LHCN-M2 (cell line): Measurements from ENCODE around the gene PPIL4. TPM values are rescaled to one million over a fixed set of nuclear protein-coding genes. Genes with fewer than 3 reads are reported as not detected.
"Not testable (repeated sequence)": the region's sequence is repeated elsewhere in the genome, so short reads cannot be mapped to it uniquely, and the experiment has no call there.

Experiments
- DNase-seq: peaks from one replicate; pipeline ENCODE4 v3.0.0-alpha.2; 2012; ENCODE audit warnings: low read depth
- total RNA-seq: library from RNA; depleted of rRNA; stranded (reverse); fragments of >200 nt; gene quantifications from 2 replicates; pipeline ENCODE4 v1.2.3, GENCODE V29; 2014

PPIL4 gene
- total RNA-seq, 1 experiment from 2014 or later, result 34.8 TPM

DNA sequence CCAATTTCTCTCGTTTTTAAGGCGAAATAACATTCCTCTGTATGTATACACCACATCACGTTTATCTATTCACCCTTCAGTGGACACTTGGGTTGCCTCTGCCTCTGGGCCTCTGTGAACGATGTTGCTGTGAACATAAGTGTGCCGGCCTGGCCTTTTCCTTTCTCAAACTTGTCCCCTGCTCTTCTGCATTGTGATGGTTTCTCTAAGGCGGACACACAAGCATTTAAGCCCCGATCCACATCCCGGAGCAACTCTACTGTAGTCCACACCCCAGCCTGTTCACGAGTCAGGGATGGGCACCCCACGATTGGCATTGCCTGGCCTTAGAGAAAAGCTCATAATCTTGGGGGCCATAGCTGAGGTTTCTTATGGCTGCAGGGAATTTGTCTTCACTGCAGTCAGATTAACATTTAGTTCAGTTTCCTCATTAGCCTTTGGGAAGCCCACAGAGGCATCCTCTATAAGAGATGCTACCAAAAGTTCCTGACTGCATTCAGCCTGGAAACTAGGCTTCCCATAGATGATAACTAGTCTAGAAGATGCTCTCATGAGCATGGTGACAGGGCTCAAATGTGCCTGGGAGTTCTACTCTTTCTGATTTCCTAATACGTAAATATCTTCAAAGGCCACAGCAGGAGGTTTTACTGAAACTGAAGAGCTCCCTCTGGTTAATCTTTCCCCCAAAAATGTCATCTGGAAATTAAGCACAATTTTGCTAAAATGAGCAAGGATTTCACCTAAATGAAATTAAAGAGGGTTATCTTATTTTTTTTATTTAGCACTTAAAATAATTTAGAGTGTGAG, 61.8 kb downstream of the PPIL4 start:
- no peak for DNase-seq

DNA sequence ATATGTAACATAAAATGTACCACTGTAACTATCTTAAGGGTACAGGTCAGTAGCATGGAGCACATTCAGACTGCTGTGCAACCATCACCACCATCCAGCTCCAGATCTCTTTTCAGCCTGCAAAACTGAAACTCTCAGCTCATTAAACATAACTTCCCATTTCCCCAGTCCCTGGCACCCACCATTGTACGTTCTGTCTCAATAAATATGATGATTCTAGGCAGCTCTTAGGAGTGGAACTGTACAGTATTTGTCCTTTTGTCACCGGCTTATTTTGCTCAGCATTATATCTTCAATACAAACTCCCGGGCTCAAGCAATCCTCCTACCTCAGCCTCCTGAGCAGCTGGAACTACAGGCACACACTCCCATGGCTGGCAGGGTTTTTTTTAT, 62.5 kb downstream of the PPIL4 start:
- DNase-seq, result no peak

GRCh38 chr6:149482545-149483333, 63.1 kb downstream of the PPIL4 start:
- DNase-seq, result no peak

- no peak for DNase-seq
Measured at GRCh38 chr6:149480502-149481280, 65.2 kb downstream of the PPIL4 start.

- no peak for DNase-seq
Measured at GRCh38 chr6:149478631-149479314, 67.1 kb downstream of the PPIL4 start.

GRCh38 chr6:149477544-149477943, 68.3 kb downstream of the PPIL4 start:
- DNase-seq, result no peak

DNA sequence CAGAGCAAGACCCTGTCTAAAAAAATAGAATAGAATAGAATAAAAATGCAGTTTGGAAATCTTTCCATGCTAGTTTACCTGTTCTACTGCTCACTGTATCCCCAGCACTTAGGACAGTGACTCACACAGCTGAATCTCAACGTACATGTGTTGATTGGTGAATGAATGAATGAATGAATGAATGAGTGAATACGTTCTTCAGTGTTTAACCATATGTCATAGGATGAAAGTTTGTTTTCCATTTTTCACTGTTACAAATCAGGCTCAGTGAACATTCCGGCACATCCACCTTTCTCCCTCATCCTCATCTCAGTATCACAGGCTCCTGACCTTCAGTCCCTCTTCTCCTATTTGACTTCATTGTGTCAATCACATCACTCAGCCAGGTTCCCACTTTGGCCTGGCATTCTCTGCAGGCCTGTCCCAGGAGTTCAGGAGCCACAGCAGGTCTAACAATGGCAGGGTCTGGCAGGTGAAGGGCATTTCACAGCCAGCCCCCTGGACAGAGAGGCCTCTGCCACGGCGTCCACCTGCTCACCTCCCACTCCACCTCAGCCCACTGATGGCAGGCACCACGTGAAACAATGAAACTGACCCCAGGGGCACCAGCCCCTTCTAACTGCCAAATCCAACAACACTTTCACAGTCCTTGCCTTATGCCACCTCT, 68.9 kb downstream of the PPIL4 start:
- DNase-seq, result no peak

- DNase-seq, result no peak
Measured at GRCh38 chr6:149474108-149474935, 71.5 kb downstream of the PPIL4 start.

- no peak for DNase-seq
Measured at GRCh38 chr6:149473080-149474052, 72.5 kb downstream of the PPIL4 start.

DNA sequence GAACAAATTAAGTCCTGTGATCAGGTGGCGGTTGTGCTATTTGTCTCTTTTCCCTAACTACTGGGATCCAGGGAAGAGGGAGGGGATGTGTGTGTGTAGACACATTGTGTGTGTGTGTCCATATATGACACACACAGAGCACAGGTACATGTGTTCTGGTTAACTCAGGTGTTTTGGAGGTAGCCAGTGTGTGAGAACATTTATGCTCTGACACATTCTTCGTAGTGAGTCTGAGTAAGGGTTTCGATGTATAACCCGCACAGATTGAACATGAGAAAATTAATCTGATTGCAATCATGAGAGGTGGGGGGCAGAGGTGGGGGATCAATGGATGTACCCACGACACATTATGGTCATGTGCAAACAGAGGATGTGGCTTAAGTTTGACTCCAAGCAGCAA, 73.6 kb downstream of the PPIL4 start:
- no peak for DNase-seq

- DNase-seq, result no peak
Measured at GRCh38 chr6:149471801-149472200, 74.0 kb downstream of the PPIL4 start.

- no peak for DNase-seq
Measured at GRCh38 chr6:149470948-149471347, 74.9 kb downstream of the PPIL4 start.

- no peak for DNase-seq
Measured at GRCh38 chr6:149468179-149468578, 77.7 kb downstream of the PPIL4 start.

DNA sequence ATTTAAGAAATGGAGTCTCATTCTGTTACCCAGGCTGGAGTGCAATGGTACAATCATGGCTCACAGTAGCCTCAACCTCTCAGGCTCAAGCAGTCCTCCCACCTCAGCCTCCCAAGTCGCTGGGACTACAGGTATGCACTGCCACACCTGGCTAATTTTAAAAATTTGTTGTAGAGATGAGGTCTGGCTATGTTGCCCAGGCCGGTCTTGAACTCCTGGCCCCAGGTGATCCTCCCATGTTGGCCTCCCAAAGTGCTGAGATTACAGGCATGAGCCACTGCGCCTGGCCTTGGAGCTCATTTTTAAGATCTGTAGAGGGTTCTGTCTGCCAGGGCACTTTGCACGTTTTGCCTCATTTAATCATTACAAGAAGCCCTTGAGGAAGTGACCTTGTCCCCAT, 78.6 kb downstream of the PPIL4 start:
- no peak for DNase-seq

- no peak for DNase-seq
Measured at GRCh38 chr6:149464411-149464810, 81.4 kb downstream of the PPIL4 start.

DNA sequence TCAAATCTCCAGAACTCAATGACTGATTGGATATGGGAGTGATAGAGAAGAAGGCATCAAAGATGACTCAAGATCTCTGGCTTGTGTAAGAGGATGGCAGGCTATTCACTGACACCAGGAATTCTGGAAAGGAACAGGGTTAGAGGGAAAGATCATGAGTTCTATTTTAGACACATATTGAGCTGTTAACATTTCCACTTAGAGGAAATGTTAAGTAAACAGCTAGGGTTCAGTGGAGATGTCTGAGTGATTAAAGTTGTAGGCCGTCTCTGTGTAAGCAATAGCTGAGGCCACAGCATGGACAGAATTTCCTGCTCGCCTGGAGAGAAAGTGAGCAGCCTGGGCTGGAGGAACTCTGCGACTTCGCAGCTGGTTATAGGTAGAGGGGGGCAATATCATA, 82.1 kb downstream of the PPIL4 start:
- DNase-seq, result no peak

DNA sequence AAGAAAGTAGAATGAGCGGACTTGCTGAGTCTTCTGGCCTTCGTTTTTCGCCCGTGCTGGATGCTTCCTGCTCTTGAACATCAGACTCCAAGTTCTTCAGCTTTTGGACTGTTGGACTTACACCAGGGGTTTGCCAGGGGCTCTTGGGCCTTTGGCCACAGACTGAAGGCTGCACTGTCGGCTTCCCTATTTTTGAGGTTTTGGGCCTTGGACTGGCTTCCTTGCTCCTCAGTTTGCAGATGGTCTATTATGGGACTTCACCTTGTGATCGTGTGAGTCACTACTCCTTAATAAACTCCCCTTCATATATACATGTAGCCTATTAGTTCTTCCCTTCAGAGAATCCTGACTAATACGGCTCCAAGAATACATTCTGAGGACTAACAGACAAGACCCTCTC, 83.1 kb downstream of the PPIL4 start:
- not testable (repeated sequence) for DNase-seq

DNA sequence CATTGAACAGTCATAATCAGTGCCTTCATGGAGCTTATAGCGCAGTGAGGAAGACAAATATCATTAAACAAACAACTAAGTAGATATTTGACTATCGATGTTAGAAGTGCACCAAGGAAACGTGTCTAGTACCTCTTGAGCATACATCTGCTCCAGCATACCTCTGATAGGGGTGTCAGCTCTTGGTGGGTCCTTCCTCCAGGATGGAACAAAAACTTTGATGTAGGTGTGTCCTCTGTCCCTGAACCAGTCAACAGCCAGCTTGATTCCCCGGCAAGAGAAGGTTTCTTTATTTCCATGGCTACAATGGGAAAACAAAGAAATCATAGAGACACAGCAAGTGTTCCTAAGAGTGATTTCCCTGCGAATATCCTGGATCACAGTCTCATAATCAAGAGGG, 84.2 kb downstream of the PPIL4 start:
- no peak for DNase-seq

GRCh38 chr6:149460249-149460648, 85.6 kb downstream of the PPIL4 start:
- DNase-seq, result not testable (repeated sequence)
